ENCODE data around the gene CKLF. TPM values are rescaled to one million over a fixed set of nuclear protein-coding genes. Genes with fewer than 3 reads are reported as not detected.

CKLF gene
- total RNA-seq, 2 donors from 2014 or later = 22.5 to 40.7 TPM

DNA sequence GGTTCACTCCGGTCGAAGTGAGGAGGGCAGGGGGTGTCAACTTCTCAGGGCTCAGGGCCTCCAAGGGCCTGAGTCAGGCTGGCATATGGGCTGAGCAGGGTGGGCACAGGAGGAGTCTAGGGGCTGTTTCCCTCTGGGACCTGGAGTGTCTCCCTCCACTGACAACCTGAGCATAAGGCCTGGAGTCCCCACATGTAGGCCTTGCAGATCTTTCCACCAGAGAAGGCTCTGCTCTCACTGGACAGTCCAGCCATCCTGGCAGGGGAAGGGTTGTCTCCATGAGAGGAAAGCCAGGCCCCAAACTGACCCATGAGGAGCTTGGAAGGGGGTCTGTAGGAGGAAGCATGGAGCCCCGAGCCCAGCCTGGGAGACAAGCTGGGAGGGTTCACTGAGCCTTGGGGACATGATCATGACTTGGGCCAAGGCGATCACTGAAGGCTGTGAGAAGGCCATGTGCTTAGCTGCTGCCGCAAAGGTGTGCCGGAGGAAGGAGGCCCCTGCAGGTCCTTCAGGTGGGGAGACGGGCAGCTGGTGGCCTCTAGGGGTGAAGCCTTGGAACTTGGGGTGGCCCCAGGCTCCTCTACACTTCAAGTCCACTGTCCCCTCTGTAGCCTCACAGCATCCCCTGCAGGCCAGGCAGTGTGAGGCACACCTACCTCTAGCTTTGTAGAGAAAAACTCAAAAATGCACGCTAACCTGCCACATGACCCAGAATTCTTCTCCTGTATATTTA lies 36.8 kb downstream of the CKLF start:
- H3K4me1 Mint-ChIP-seq = no peaks in the 10 kb centered on the region
- Histone ChIP-seq H3K36me3 (ENCODE audit: control insufficient read depth, insufficient read depth, low read length) (no peaks in the 10 kb centered on the region), H3K4me1 (ENCODE audit: control insufficient read depth, insufficient read depth, low read length) (no peaks in the 10 kb centered on the region), H3K27me3 (ENCODE audit: control insufficient read depth, insufficient read depth, low read length, poor library complexity, severe bottlenecking) (no peaks in the 10 kb centered on the region), H3K9ac (ENCODE audit: extremely low read depth, low read length, poor library complexity, severe bottlenecking) (no peak overlapping the region), H3K9me3 (ENCODE audit: control insufficient read depth, low read length) (no peaks in the 10 kb centered on the region), H3K4me3 (ENCODE audit: low read length) (no peak overlapping the region), H3K27ac (ENCODE audit: low read depth, low read length) (no peak overlapping the region)
- H3K27me3 Mint-ChIP-seq (ENCODE audit: insufficient read depth) = no peaks in the 10 kb centered on the region
- H3K36me3 Mint-ChIP-seq (ENCODE audit: low read depth) = no peaks in the 10 kb centered on the region
- WGBS, 2 experiments (ENCODE audit: insufficient coverage in 1 of 2, insufficient read length in 1 of 2) = 90 to 95% methylated on average over 2 to 8 of the region's 8 CpGs
- DNase-seq = peak; percentile 84
- no peaks in the 10 kb centered on the region for H3K9me3 Mint-ChIP-seq
- no peak overlapping the region for H3K4me3 Mint-ChIP-seq
- peak; percentile 81 for TF ChIP-seq CTCF (conservative IDR thresholded peaks at IDR 0.05)
- no peak overlapping the region for H3K27ac Mint-ChIP-seq

DNA sequence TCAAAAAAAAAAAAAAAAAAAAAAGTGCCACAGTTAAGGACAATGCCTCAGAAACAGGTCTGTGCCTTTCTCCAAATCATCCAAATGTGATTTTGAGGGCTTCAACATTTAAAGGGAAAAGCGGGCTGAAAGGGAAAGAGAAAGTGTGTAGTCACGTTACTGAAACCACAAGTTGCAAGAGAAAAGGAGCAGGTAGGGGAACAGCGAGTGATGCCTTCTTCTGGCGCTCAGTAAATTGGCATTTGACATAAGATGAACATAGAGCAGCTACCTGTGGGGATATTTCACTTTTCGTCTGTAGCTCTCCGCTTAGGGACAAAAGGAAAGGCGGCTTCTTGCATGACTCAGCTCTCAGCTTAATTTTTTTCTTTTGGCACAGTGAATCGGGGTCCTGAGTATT lies 37.9 kb downstream of the CKLF start:
- Histone ChIP-seq H3K4me3 (ENCODE audit: low read length) (no peak overlapping the region), H3K9me3 (ENCODE audit: control insufficient read depth, low read length) (no peaks in the 10 kb centered on the region), H3K4me1 (ENCODE audit: control insufficient read depth, insufficient read depth, low read length) (no peaks in the 10 kb centered on the region), H3K27me3 (ENCODE audit: control insufficient read depth, insufficient read depth, low read length, poor library complexity, severe bottlenecking) (no peaks in the 10 kb centered on the region), H3K9ac (ENCODE audit: extremely low read depth, low read length, poor library complexity, severe bottlenecking) (no peak overlapping the region), H3K27ac (ENCODE audit: low read depth, low read length) (no peak overlapping the region), H3K36me3 (ENCODE audit: control insufficient read depth, insufficient read depth, low read length) (no peaks in the 10 kb centered on the region)
- DNase-seq = no peak
- peak overlapping the region; percentile 36 for H3K27ac Mint-ChIP-seq
- no peak overlapping the region for H3K4me3 Mint-ChIP-seq
- H3K36me3 Mint-ChIP-seq (ENCODE audit: low read depth) = no peaks in the 10 kb centered on the region
- H3K4me1 Mint-ChIP-seq = no peaks in the 10 kb centered on the region
- no peaks in the 10 kb centered on the region for H3K27me3 Mint-ChIP-seq (ENCODE audit: insufficient read depth)
- 90 to 94% methylated on average over 7 to 8 of the region's 8 CpGs for WGBS, 2 experiments (ENCODE audit: insufficient coverage in 1 of 2, insufficient read length in 1 of 2)
- no peaks in the 10 kb centered on the region for H3K9me3 Mint-ChIP-seq
- no peak for TF ChIP-seq CTCF (conservative IDR thresholded peaks at IDR 0.05)

GRCh38 chr16:66591018-66591417 lies 38.6 kb downstream of the CKLF start:
- Mint-ChIP-seq H3K9me3 (no peaks in the 10 kb centered on the region), H3K27ac (no peak overlapping the region), H3K36me3 (ENCODE audit: low read depth) (no peaks in the 10 kb centered on the region), H3K4me1 (no peaks in the 10 kb centered on the region), H3K27me3 (ENCODE audit: insufficient read depth) (no peaks in the 10 kb centered on the region), H3K4me3 (no peak overlapping the region)
- Histone ChIP-seq H3K27me3 (ENCODE audit: control insufficient read depth, insufficient read depth, low read length, poor library complexity, severe bottlenecking) (no peaks in the 10 kb centered on the region), H3K36me3 (ENCODE audit: control insufficient read depth, insufficient read depth, low read length) (no peaks in the 10 kb centered on the region), H3K4me3 (ENCODE audit: low read length) (no peak overlapping the region), H3K9ac (ENCODE audit: extremely low read depth, low read length, poor library complexity, severe bottlenecking) (no peak overlapping the region), H3K9me3 (ENCODE audit: control insufficient read depth, low read length) (no peaks in the 10 kb centered on the region), H3K4me1 (ENCODE audit: control insufficient read depth, insufficient read depth, low read length) (no peaks in the 10 kb centered on the region), H3K27ac (ENCODE audit: low read depth, low read length) (no peak overlapping the region)
- DNase-seq = no peak
- TF ChIP-seq CTCF (conservative IDR thresholded peaks at IDR 0.05) = no peak
- 70 to 85% methylated on average over 1 to 4 of the region's 4 CpGs for WGBS, 2 experiments (ENCODE audit: insufficient coverage in 1 of 2, insufficient read length in 1 of 2)

Measured in endodermal cell (in vitro differentiated cells).